NB4 (cell line): ENCODE results near the gene CLDN5.
"Not testable (repeated sequence)": the region's sequence is repeated elsewhere in the genome, so short reads cannot be mapped to it uniquely, and the experiment has no call there.

Experiments used
- POLR2A ChIP-seq: IDR thresholded peaks from 2 replicates; pipeline ENCODE4 v1.6.1; 2011; ENCODE audit warnings: mild to moderate bottlenecking; ENCODE audit not compliant: insufficient read length; ENCODE audit errors: extremely low read depth
- TF ChIP-seq, protein P1 (sequence below): IDR thresholded peaks from one replicate; pipeline ENCODE4 v1.5.1; 2012; ENCODE audit warnings: low read depth, low read length
- TF ChIP-seq, protein P2 (sequence below): IDR thresholded peaks from 2 replicates; pipeline ENCODE4 v1.6.1; 2011; ENCODE audit warnings: low read depth, low read length

DNA sequence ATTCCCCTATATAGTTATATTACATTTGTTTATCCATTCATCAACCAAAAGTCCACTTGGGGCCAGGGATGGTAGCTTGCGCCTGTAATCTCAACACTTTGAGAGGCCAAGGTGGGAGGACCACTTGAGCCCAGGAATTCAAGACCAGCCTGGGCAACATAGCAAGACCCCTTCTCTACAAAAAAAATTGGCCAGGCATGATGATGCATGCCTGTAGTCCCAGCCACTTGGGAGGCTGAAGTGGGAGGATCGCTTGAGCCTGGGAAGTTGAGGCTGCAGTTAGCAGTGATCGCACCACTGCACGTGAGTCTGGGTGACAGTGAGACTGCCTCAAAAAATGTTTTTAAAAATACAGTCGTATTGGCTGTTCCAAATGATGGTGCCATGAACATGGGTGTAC, 24.2 kb upstream of the CLDN5 start:
- TF ChIP-seq, protein P1, sequence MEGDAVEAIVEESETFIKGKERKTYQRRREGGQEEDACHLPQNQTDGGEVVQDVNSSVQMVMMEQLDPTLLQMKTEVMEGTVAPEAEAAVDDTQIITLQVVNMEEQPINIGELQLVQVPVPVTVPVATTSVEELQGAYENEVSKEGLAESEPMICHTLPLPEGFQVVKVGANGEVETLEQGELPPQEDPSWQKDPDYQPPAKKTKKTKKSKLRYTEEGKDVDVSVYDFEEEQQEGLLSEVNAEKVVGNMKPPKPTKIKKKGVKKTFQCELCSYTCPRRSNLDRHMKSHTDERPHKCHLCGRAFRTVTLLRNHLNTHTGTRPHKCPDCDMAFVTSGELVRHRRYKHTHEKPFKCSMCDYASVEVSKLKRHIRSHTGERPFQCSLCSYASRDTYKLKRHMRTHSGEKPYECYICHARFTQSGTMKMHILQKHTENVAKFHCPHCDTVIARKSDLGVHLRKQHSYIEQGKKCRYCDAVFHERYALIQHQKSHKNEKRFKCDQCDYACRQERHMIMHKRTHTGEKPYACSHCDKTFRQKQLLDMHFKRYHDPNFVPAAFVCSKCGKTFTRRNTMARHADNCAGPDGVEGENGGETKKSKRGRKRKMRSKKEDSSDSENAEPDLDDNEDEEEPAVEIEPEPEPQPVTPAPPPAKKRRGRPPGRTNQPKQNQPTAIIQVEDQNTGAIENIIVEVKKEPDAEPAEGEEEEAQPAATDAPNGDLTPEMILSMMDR: not testable (repeated sequence)
- TF ChIP-seq POLR2A: not testable (repeated sequence)
- TF ChIP-seq, protein P2, sequence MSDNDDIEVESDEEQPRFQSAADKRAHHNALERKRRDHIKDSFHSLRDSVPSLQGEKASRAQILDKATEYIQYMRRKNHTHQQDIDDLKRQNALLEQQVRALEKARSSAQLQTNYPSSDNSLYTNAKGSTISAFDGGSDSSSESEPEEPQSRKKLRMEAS: not testable (repeated sequence)
